ENCODE measurements around the gene NDUFA5.

DNA sequence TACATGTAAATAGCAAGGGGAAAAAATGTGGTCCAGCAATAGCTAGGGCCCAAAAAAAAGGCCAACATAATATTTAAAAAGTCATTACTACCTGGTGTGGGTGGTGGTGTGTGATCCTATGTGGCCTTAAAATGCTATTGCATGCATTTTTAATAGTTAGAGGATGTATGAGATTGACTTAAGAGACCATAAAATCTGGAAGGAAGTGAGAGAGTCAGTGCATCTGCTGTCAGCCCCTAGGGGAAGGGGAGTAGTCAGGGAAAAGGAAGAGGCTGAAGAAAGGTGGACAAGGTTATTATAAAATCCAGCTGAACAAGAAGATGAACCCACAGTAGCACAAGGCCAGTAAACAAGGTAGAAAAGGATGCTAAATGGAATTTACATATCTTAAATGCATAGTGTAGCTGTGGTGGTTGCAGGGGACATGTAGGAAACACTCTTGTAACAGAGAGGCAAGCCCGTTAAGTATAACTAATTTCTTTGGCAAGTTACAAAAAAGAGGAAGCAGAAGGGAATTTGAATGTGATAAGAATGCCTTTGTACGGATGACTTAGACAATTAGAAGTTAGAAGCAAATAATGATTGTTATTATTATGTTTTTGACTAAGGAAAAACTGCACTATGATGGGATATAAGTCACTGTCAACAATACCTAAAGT is 11.9 kb upstream of the NDUFA5 start:
- TF ChIP-seq, protein P1, sequence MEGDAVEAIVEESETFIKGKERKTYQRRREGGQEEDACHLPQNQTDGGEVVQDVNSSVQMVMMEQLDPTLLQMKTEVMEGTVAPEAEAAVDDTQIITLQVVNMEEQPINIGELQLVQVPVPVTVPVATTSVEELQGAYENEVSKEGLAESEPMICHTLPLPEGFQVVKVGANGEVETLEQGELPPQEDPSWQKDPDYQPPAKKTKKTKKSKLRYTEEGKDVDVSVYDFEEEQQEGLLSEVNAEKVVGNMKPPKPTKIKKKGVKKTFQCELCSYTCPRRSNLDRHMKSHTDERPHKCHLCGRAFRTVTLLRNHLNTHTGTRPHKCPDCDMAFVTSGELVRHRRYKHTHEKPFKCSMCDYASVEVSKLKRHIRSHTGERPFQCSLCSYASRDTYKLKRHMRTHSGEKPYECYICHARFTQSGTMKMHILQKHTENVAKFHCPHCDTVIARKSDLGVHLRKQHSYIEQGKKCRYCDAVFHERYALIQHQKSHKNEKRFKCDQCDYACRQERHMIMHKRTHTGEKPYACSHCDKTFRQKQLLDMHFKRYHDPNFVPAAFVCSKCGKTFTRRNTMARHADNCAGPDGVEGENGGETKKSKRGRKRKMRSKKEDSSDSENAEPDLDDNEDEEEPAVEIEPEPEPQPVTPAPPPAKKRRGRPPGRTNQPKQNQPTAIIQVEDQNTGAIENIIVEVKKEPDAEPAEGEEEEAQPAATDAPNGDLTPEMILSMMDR (IDR thresholded peaks at IDR 0.05): no peak
- TF ChIP-seq POLR2A (IDR thresholded peaks at IDR 0.05): no peak

Measured in adrenal gland (tissue), 5 donors.